Activated T-cell treated with anti-CD3 and anti-CD28 coated beads, Interleukin-2, amount 50 U/mL, for 72 hours (primary cell): ENCODE results near the gene MYO16. TPM values are rescaled to one million over a fixed set of nuclear protein-coding genes. Genes with fewer than 3 reads are reported as not detected.
A peak's percentile ranks its signal among the peaks of the same experiment; 100 is the strongest.

Source experiments
- ATAC-seq, 2 donors: fragments of 150-1000 bp; cut with Tn5 transposase; replicated peaks in 1 of 2; 2 replicates each; pipeline ENCODE4 v1.10.0; 2021; ENCODE audit warnings: moderate library complexity in 2 of 2, mild to moderate bottlenecking in 1 of 2
- DNase-seq, 2 donors: peaks; one replicate each; pipeline ENCODE4 v3.0.0; 2021 to 2022; ENCODE audit warnings: mixed read lengths in 1 of 2
- H3K27ac Mint-ChIP-seq: one replicate; pipeline ENCODE4 v1.8.0; 2022; ENCODE audit warnings: mild to moderate bottlenecking, moderate library complexity, mixed read lengths
- H3K27me3 Mint-ChIP-seq: one replicate; pipeline ENCODE4 v1.8.0; 2022; ENCODE audit warnings: low read depth, mixed read lengths
- H3K36me3 Mint-ChIP-seq, 2 donors: one replicate each; pipeline ENCODE4 v1.8.0; 2022; ENCODE audit warnings: mixed read lengths in 2 of 2, mild to moderate bottlenecking in 1 of 2; ENCODE audit not compliant: insufficient read depth in 2 of 2
- H3K4me1 Mint-ChIP-seq: one replicate; pipeline ENCODE4 v1.8.0; 2022; ENCODE audit warnings: low read depth, mixed read lengths
- H3K4me3 Mint-ChIP-seq, 2 donors: one replicate each; pipeline ENCODE4 v1.8.0; 2022; ENCODE audit warnings: mild to moderate bottlenecking in 2 of 2, mixed read lengths in 2 of 2, moderate library complexity in 2 of 2
- H3K9me3 Mint-ChIP-seq, 2 donors: one replicate each; pipeline ENCODE4 v1.8.0; 2022; ENCODE audit warnings: mixed read lengths in 2 of 2
- total RNA-seq, 2 donors: library from RNA; stranded (reverse); gene quantifications; one replicate each; pipeline ENCODE4 v1.2.3, GENCODE V29; 2022

Gene MYO16
- total RNA-seq, 2 donors from 2014 or later = not detected

GRCh38 chr13:109113427-109113826 lies 484.0 kb downstream of the MYO16 start:
- H3K36me3 Mint-ChIP-seq = peaks cover 1 to 2% of the 10 kb centered on the region in 2 donors
- H3K27me3 Mint-ChIP-seq = peaks cover 15% of the 10 kb centered on the region
- no peak for DNase-seq
- peaks cover 0 to 2% of the 10 kb centered on the region in 2 donors for H3K9me3 Mint-ChIP-seq
- H3K4me1 Mint-ChIP-seq = no peaks in the 10 kb centered on the region
- H3K4me3 Mint-ChIP-seq = no peak overlapping the region
- ATAC-seq = peak in 1 of 2 donors; percentile 30
- no peak overlapping the region for H3K27ac Mint-ChIP-seq

GRCh38 chr13:109114162-109114561 lies 484.8 kb downstream of the MYO16 start:
- DNase-seq (no peak), ATAC-seq (no peak)
- H3K4me3 Mint-ChIP-seq = no peak overlapping the region
- peaks cover 11% of the 10 kb centered on the region for H3K27me3 Mint-ChIP-seq
- H3K4me1 Mint-ChIP-seq = no peaks in the 10 kb centered on the region
- H3K36me3 Mint-ChIP-seq = no peaks in the 10 kb centered on the region
- H3K9me3 Mint-ChIP-seq = peaks cover 0 to 2% of the 10 kb centered on the region in 2 donors
- no peak overlapping the region for H3K27ac Mint-ChIP-seq

GRCh38 chr13:109114991-109115390 lies 485.6 kb downstream of the MYO16 start:
- no peaks in the 10 kb centered on the region for H3K4me1 Mint-ChIP-seq
- peaks cover 7% of the 10 kb centered on the region for H3K27me3 Mint-ChIP-seq
- DNase-seq (no peak), ATAC-seq (no peak)
- peaks cover 0 to 2% of the 10 kb centered on the region in 2 donors for H3K9me3 Mint-ChIP-seq
- H3K27ac Mint-ChIP-seq = no peak overlapping the region
- no peaks in the 10 kb centered on the region for H3K36me3 Mint-ChIP-seq
- H3K4me3 Mint-ChIP-seq = no peak overlapping the region

GRCh38 chr13:109118521-109118920 lies 489.1 kb downstream of the MYO16 start:
- Mint-ChIP-seq H3K27ac (no peak overlapping the region), H3K4me3 (no peak overlapping the region), H3K36me3 (no peaks in the 10 kb centered on the region), H3K27me3 (peaks cover 3% of the 10 kb centered on the region), H3K4me1 (no peaks in the 10 kb centered on the region), H3K9me3 (peaks cover 0 to 2% of the 10 kb centered on the region in 2 donors)
- ATAC-seq (no peak), DNase-seq (no peak)

- no peak overlapping the region for H3K27ac Mint-ChIP-seq
- DNase-seq (no peak), ATAC-seq (no peak)
- peaks cover 0 to 2% of the 10 kb centered on the region in 2 donors for H3K9me3 Mint-ChIP-seq
- no peaks in the 10 kb centered on the region for H3K36me3 Mint-ChIP-seq
- no peak overlapping the region for H3K4me3 Mint-ChIP-seq
- no peaks in the 10 kb centered on the region for H3K4me1 Mint-ChIP-seq
- H3K27me3 Mint-ChIP-seq = no peaks in the 10 kb centered on the region
Observed at GRCh38 chr13:109119896-109120295, 490.5 kb downstream of the MYO16 start.

GRCh38 chr13:109121826-109122225 lies 492.4 kb downstream of the MYO16 start:
- ATAC-seq (no peak), DNase-seq (no peak)
- Mint-ChIP-seq H3K27me3 (no peaks in the 10 kb centered on the region), H3K9me3 (no peaks in the 10 kb centered on the region), H3K36me3 (no peaks in the 10 kb centered on the region), H3K4me1 (no peaks in the 10 kb centered on the region), H3K27ac (no peak overlapping the region), H3K4me3 (no peak overlapping the region)

- H3K9me3 Mint-ChIP-seq = no peaks in the 10 kb centered on the region
- ATAC-seq (no peak), DNase-seq (no peak)
- peaks cover 6% of the 10 kb centered on the region for H3K27me3 Mint-ChIP-seq
- H3K4me3 Mint-ChIP-seq = no peak overlapping the region
- H3K36me3 Mint-ChIP-seq = no peaks in the 10 kb centered on the region
- H3K4me1 Mint-ChIP-seq = no peaks in the 10 kb centered on the region
- no peak overlapping the region for H3K27ac Mint-ChIP-seq
Observed at GRCh38 chr13:109123971-109124370, 494.6 kb downstream of the MYO16 start.

- Mint-ChIP-seq H3K27me3 (peaks cover 10% of the 10 kb centered on the region), H3K4me1 (no peaks in the 10 kb centered on the region), H3K27ac (no peak overlapping the region), H3K36me3 (no peaks in the 10 kb centered on the region), H3K9me3 (no peaks in the 10 kb centered on the region), H3K4me3 (no peak overlapping the region)
- no peak for DNase-seq
- ATAC-seq = no peak
Observed at GRCh38 chr13:109126178-109126577, 496.8 kb downstream of the MYO16 start.

GRCh38 chr13:109126891-109127641 lies 497.7 kb downstream of the MYO16 start:
- Mint-ChIP-seq H3K9me3 (no peaks in the 10 kb centered on the region), H3K27me3 (peaks cover 10% of the 10 kb centered on the region), H3K36me3 (no peaks in the 10 kb centered on the region), H3K4me1 (no peaks in the 10 kb centered on the region), H3K4me3 (no peak overlapping the region), H3K27ac (no peak overlapping the region)
- no peak for ATAC-seq
- no peak for DNase-seq

GRCh38 chr13:109128121-109128520 lies 498.7 kb downstream of the MYO16 start:
- peaks cover 10% of the 10 kb centered on the region for H3K27me3 Mint-ChIP-seq
- H3K4me3 Mint-ChIP-seq = no peak overlapping the region
- H3K4me1 Mint-ChIP-seq = no peaks in the 10 kb centered on the region
- DNase-seq (no peak), ATAC-seq (no peak)
- no peaks in the 10 kb centered on the region for H3K36me3 Mint-ChIP-seq
- no peak overlapping the region for H3K27ac Mint-ChIP-seq
- no peaks in the 10 kb centered on the region for H3K9me3 Mint-ChIP-seq

GRCh38 chr13:109130093-109130835 lies 500.9 kb downstream of the MYO16 start:
- H3K27ac Mint-ChIP-seq = no peak overlapping the region
- ATAC-seq = no peak

GRCh38 chr13:109131698-109132257 lies 502.4 kb downstream of the MYO16 start:
- Mint-ChIP-seq H3K9me3 (no peaks in the 10 kb centered on the region), H3K27me3 (peaks cover 10% of the 10 kb centered on the region), H3K4me3 (no peak overlapping the region), H3K27ac (no peak overlapping the region), H3K36me3 (no peaks in the 10 kb centered on the region), H3K4me1 (no peaks in the 10 kb centered on the region)
- DNase-seq (no peak), ATAC-seq (no peak)

More at GRCh38 chr13:109130093-109130835, 500.9 kb downstream of the MYO16 start:
- Mint-ChIP-seq H3K4me3 (no peak overlapping the region), H3K36me3 (no peaks in the 10 kb centered on the region), H3K9me3 (no peaks in the 10 kb centered on the region), H3K4me1 (no peaks in the 10 kb centered on the region), H3K27me3 (peaks cover 10% of the 10 kb centered on the region)
- DNase-seq = no peak

- H3K36me3 Mint-ChIP-seq = no peaks in the 10 kb centered on the region
- no peak overlapping the region for H3K4me3 Mint-ChIP-seq
- H3K27me3 Mint-ChIP-seq = peaks cover 8% of the 10 kb centered on the region
- no peak for DNase-seq
- H3K4me1 Mint-ChIP-seq = no peaks in the 10 kb centered on the region
- no peak overlapping the region for H3K27ac Mint-ChIP-seq
- H3K9me3 Mint-ChIP-seq = no peaks in the 10 kb centered on the region
- ATAC-seq = no peak
Observed at GRCh38 chr13:109135018-109135417, 505.6 kb downstream of the MYO16 start.
